ENCODE results near the gene WWP2. TPM values are rescaled to one million over a fixed set of nuclear protein-coding genes. Genes with fewer than 3 reads are reported as not detected.
A peak's percentile ranks its signal among the peaks of the same experiment; 100 is the strongest.
"Not testable (repeated sequence)": the region's sequence is repeated elsewhere in the genome, so short reads cannot be mapped to it uniquely, and the experiment has no call there.

Gene WWP2
- total RNA-seq, 1 donor from 2014 or later: 16.9 TPM

DNA sequence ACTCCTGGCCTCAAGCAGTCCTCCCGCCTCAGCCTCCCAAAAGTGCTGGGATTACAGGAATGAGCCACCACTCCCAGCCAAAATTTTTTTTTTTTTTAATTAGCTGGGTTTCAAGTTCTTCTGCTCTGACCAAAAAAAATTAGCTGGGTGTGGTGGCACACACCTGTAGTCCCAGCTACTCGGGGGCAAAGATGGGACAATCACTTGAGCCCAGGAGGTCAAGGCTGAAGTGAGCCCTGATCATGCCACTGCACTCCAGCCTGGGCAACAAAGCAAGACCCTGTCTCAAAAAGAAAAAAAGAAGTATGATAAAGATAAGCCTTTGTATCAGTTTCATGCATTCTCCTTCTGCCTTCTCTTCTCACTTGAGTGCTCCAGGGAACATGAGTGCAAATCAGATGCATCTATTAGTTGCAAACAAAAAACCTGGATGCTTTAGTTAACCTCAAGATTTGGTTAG is 37.7 kb upstream of the WWP2 start:
- TF ChIP-seq, protein P1, sequence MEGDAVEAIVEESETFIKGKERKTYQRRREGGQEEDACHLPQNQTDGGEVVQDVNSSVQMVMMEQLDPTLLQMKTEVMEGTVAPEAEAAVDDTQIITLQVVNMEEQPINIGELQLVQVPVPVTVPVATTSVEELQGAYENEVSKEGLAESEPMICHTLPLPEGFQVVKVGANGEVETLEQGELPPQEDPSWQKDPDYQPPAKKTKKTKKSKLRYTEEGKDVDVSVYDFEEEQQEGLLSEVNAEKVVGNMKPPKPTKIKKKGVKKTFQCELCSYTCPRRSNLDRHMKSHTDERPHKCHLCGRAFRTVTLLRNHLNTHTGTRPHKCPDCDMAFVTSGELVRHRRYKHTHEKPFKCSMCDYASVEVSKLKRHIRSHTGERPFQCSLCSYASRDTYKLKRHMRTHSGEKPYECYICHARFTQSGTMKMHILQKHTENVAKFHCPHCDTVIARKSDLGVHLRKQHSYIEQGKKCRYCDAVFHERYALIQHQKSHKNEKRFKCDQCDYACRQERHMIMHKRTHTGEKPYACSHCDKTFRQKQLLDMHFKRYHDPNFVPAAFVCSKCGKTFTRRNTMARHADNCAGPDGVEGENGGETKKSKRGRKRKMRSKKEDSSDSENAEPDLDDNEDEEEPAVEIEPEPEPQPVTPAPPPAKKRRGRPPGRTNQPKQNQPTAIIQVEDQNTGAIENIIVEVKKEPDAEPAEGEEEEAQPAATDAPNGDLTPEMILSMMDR (conservative IDR thresholded peaks at IDR 0.05; ENCODE audit: low read depth, low read length): no peak
- no peak overlapping the region for H3K4me3 ChIP-seq (ENCODE audit: low read depth, low read length)

DNA sequence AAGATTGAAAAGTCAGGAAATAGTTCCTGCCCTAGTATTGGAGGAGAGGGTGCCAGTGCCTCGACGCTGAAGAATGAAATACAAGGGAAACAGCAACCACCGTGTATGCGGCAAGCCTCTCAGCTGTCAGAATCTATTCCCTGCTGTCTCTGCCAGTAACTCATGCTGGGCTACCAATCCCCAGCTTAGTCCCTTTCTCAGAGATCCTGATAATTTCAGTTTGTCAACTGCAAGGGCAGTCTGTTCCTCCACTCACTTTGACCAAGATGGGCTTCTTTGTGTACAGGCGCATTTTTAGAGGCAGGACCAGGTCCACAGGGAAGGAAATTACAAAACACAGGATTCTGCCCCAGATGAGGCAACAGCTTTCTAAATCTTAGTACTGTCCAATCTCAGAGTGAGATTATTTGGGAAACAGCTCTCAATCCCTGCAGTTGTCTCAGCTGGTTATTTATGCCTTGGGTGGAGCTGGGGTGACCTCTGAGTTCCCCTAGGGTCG is 37.1 kb upstream of the WWP2 start:
- no peak for DNase-seq (ENCODE audit: low read depth)
- peak overlapping the region; percentile 58 for H3K4me3 ChIP-seq (ENCODE audit: low read depth, low read length)
- TF ChIP-seq, protein P1 (conservative IDR thresholded peaks at IDR 0.05; ENCODE audit: low read depth, low read length): no peak

More for the DNA sequence above, 37.7 kb upstream of the WWP2 start:
- no peak for DNase-seq (ENCODE audit: low read depth)

DNA sequence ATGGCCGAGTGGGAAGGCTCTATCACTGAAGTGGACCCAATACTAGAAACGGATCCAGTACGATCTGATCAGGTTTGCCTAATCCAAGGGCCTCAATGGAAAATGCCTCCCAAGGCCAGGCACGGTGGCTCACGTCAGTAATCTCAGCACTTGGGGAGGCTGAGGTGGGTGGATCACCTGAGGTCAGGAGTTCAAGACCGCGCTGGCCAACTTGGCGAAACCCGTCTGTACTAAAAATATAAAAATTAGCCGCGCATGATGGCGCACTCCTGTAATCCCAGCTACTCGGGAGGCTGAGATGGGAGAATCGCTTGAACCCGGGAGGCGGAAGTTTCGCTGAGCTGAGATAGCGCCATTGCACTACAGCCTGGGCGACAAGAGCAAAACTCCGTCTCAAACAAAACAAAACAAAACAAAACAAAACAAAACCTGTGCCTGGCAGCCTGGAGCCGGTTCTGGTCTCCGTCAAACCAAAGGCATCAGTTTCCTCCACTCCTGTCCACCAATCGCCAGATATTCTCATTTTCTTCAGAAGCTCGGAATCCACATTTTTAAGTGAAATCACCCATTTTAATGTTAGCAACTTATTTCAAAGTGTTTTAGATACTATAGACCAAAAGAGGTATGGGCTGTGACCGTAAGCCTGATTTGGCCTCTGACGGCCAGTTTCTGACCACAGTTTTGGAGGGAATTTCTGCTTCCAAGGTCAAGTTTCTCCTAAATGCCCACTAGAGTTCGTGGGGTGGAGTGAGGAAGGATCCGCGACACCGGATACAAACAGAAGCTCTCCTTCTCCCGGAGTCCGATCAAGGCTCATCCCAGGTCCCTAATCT is 36.4 kb upstream of the WWP2 start:
- DNase-seq (ENCODE audit: low read depth): no peak
- peak overlapping the region; percentile 58 for H3K4me3 ChIP-seq (ENCODE audit: low read depth, low read length)
- TF ChIP-seq, protein P1 (conservative IDR thresholded peaks at IDR 0.05; ENCODE audit: low read depth, low read length): no peak

DNA sequence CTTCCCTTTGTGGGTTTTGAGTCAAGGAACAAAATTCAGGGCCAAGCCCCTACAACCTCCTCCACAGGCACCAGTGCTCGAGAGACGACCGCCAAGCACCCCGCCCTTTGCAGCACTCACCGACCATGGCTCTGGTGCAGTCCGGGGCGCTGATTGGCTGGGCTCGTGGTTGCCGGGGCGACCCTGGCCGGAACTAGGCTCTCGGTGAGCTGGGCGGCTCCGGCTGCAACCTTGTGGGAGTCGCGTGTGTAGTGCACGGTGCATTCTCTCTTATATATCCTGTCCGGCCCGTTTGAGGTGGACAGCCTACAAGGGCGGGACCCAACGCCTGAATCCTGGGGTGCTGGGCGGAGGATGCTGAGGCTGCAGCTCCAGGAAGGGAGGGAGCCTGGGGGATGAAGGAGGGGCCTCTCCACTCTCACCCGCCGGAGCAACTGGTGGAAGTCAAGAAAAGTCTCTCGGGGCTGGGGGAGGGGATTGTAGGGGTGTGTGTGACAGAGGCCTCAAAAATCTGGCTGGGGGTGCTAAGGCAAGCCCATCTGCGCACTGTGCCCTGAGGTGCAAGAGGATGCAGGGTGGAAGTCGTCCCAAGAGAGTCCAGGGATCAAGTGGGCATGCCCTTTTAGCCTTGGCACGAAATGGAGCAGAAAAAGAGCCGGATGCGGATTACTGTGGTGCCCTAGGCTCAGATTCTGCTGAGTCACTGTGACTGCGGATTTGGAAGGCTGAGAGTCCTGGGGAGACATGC is 35.6 kb upstream of the WWP2 start, which contains the start of gene NQO1:
NQO1 (minus strand) TSS at position 248 of the 748 bp plus-strand sequence; CDS start at position 127, 121 bp downstream.
- DNase-seq (ENCODE audit: low read depth): peak; percentile 27
- H3K4me3 ChIP-seq (ENCODE audit: low read depth, low read length): peak within 1 kb of the TSS; percentile 58
- TF ChIP-seq, protein P1 (conservative IDR thresholded peaks at IDR 0.05; ENCODE audit: low read depth, low read length): no peak

DNA sequence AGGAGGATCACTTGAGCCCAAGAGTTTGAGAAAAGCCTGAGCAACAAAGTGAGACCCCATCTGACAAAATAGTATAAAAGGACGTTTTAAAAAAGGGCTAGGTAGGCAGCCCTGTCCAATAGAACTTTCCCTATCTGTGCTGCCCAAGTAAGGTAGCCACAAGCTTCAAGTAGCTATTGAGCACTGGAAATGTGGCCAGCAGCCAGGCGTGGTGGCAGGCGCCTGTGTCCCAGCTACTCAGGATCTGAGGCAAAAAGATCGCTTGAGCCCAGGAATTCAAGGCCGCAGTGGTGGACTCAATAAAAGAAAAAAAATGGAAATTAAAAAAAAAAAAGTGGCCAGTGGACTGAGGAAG is 34.2 kb upstream of the WWP2 start:
- H3K4me3 ChIP-seq (ENCODE audit: low read depth, low read length): no peak overlapping the region
- no peak for DNase-seq (ENCODE audit: low read depth)
- TF ChIP-seq, protein P1 (conservative IDR thresholded peaks at IDR 0.05; ENCODE audit: low read depth, low read length): no peak

DNA sequence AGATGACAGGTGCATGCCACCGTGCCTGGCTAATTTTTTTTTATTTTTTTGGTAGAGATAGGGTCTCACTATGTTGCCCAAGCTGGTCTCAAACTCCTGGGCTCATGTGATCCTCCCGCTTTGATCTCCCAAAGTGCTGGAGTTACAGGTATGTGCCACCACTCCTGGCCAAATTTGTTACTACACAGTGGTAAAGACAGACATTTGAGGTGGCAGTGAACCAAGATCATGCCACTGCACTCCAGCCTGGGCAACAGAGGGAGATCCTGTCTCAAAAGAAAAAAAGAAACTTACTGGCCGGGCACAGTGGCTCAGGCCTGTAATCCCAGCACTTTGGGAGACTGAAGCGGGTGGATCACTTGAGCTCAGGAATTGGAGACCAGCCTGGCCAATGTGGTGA is 33.1 kb upstream of the WWP2 start:
- H3K4me3 ChIP-seq (ENCODE audit: low read depth, low read length); DNase-seq (ENCODE audit: low read depth): not testable (repeated sequence)

DNA sequence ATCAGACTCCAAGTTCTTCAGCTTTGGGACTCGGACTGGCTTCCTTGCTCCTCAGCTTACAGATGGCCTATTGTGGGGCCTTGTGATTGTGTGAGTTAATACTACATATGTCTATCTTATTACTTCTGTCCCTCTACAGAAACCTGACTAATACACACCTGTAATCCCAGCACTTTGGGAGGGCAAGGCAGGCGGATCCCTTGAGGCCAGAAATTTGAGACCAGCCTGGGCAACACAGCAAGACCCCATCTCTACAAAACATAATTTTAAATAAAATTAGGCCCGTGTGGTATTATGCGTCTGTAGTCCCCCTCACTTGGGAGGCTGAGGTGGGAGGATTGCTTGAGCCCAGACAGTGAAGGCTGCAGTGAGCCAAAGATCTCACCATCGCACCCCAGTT is 30.9 kb upstream of the WWP2 start:
- H3K4me3 ChIP-seq (ENCODE audit: low read depth, low read length); DNase-seq (ENCODE audit: low read depth): not testable (repeated sequence)

Data from epithelial cell of proximal tubule (primary cell).